ENCODE measurements around the gene TNKS1BP1.

TNKS1BP1 gene

DNA sequence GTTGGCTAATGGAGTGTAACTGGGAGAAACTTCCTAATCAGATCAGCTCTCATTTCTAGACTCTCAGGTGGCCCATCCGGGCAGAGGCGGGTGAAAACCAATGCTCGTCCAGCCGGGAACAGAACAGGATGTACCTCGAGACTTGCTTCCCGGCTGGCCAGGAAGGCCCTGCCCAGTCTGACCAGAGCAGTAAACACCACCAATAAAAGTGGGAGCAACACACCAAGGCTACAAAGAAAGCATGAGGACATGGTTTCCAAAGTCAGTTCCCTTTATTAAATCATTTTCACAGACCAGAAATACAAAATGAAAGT lies 940 bp upstream of the TNKS1BP1 start:
- no peak for DNase-seq

DNA sequence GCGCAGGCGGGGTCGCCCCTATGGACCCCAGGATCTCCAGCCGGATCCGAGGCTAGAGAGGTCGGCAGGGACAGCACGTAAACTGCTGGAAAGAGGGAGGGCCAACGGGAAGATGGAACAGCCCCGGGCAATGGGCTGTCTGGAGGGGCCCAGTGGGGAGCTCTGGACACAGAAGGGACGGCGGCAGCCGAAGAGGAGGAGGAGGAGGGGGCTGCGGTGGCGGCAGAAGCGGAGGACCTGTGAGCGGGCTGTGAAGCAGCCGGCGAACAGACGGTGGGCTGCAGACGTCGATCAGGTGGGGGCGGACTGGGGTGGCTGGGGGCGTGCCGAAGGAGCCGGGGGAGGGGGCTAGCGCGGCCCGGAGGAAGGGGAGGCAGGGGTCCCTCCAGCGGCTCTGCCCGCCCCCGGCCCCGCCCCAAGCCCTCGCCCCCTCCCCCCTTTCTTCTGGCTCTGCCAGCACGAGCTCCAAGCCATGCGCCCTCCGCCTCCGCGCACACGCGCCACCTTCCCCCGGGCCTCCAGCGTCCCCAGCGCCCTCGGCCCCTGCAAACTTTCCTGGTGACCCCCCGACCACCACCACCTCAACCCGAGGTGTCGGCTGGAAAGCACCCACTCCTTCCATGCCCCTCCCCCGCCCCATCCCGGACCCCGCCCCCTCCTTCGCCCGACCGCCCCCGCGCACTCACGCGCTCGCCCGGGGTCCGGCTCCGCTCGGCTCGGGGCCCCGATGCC lies 432 bp downstream of the TNKS1BP1 start:
- DNase-seq, result peak; percentile 51

GRCh38 chr11:57323855-57324153 lies 948 bp downstream of the TNKS1BP1 start:
- DNase-seq, result no peak

DNA sequence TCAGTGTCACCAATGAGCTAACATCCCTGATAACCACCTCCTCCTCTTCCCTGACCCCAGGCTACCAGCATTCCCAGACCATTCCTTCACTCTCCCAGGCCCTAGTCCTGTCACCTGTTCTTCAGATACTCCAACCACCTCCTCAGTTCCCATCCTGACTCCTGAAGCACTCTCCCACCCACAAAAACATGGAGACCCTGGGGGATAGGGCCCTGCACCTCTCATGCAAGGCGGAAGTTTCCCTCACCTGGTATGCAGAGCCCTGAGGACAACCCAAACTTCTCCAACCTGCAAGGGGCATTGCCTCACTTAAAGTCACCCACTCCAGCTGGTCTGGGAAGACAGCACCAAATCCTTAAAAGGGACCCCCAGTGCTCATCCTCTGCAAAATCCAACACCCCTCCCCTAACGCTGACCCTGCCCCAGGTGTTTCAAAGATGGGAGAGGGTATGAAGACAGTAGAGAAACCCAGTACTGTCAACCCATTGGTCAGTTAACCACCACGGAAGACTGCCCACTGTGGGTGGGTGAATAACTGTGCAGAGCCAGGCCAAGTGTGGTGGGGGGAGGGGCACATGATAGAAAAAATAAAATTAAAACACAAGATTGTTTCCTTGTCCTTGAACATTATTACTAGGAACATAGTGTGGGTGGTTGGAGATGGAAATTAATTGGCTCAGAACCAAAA lies 1.4 kb downstream of the TNKS1BP1 start:
- DNase-seq, result no peak

- DNase-seq, result no peak
Observed at GRCh38 chr11:57322256-57323166, 2.2 kb downstream of the TNKS1BP1 start.

DNA sequence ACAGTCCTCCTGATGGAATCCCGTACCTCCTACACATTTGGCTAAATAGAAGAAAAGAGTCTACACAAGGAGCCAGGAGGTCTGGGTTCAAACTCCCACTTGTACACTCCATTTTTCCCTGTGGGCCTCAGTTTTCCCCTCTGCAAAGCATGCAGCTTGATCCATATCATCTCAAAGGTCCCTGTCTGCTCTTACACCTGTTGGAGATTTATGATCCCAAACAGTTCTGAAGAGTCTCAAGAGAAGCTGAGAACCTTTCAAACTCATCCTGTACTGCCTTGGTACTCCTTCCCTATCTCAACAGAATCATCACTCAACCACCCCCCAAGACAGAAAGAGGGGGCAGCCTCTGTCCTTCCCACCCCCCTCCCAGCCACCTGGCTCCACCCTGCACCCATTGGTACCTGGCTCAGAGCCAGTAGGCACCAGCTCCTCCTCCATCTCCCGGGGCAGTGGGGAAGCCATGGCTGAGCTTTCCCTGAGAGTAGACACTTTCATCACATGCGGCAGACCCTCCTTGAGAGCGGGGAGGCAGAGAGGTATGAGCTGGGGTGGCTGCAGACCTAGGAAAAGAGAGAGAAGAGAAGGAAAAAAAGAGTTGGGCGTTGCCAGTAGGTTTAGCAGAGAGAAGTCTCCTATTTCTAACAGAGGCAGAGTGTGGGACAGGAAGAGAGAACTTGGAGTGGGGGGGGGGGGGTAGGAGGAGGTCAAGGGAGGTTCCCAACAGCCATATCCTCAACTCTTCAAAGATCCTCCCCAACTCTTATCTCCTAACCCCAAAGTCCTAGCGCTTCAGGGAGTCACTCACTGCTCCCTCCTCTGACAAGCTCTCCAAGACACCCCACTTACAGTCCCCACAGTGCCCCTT lies 3.1 kb downstream of the TNKS1BP1 start:
- peak; percentile 6 for DNase-seq

DNA sequence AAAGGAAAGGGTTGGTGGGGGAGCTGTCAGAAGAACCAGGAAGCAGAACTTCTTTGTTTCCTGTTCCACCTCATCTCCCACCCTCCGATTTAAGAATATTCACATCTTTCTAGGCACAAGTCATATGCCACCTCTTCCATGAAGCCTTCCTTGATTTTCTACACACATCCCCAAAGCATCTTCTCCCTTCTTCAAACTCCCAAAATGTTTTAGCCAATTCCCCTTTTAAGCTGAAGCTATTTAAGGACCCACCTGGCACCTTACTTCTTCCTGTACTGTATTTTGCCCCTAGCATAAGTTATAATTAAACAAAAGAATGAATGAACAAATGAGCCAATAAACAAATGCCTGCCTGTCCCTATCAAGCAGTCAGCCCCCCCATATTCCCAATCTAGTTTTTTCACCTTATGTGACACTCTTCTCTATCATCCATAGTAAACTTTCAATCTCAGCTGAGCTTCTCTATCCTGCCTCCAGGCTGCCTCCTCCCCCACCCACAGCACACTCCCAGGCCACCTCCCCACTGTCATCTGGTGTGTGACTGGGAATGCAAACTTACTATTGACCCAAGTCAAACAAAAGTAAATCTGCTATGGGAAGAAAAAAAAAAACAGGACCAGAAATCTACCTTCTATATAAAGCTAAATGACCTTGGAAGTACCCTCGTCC lies 3.9 kb downstream of the TNKS1BP1 start:
- DNase-seq, result no peak

GRCh38 chr11:57320067-57320718 lies 4.6 kb downstream of the TNKS1BP1 start:
- no peak for DNase-seq

DNA sequence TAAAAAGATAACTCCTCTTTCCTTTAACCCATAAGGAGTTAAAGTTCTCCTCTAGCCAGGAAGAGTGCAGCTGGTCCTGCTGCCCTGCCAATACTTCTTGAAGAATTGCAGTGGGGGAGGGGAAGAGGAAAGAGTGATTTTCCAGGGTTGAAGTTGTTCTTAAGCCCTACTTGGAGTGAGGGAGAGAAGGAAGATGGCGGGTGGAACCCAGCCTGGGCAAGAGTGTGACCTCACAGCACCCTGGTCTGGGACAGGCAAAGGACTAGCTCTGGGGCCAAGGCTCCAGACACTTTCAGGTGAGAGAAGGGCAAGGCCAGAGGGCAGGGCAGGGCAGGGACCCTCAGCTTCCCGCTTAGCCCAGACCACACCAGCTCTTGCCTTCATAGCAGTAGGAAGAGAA lies 6.6 kb downstream of the TNKS1BP1 start:
- no peak for DNase-seq

DNA sequence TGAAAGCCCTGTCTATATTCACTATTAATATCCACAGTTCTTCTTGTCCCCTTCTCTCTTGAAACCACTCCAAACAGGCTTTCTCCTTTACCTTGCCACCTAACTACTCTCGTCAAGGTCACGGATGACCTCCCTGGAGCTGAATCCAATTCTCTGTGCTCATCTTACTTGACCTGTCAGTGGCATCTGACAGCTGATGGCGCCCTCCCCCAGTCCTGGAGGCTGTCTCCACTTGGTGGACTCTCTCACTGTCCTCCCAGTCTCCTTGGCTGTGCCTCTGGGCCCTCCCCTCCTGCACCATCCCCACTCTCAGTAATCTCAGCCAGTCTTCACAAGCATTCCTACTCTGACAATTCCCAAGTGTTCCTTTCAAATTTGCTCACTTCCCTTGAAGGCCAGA lies 8.7 kb downstream of the TNKS1BP1 start:
- DNase-seq, result no peak

GRCh38 chr11:57315491-57315890 lies 9.3 kb downstream of the TNKS1BP1 start:
- DNase-seq, result no peak

- DNase-seq, result no peak
Observed at GRCh38 chr11:57314221-57314973, 10.4 kb downstream of the TNKS1BP1 start.

DNA sequence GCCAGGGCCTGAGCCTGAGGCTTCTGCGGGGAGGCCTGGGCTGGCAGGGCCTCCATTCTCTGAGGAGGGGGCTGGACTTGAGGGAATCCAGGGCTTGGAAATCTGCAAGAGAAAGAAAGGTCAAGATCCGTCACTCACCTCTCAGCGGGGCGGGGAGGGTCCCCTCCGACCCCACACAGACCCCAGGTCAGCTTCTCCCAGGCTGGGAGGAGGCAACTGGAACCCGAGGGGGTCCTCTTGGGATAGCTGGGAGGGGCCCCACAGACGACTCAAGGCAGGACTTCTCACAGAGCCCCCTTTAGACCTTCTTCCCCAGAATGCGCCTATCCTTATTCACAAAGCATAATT lies 11.0 kb downstream of the TNKS1BP1 start:
- DNase-seq, result no peak

- no peak for DNase-seq
Observed at GRCh38 chr11:57313071-57313787, 11.5 kb downstream of the TNKS1BP1 start.

GRCh38 chr11:57312511-57313021 lies 12.2 kb downstream of the TNKS1BP1 start:
- DNase-seq, result no peak

- DNase-seq, result peak; percentile 56
Observed at GRCh38 chr11:57311109-57311936, 13.4 kb downstream of the TNKS1BP1 start.

DNA sequence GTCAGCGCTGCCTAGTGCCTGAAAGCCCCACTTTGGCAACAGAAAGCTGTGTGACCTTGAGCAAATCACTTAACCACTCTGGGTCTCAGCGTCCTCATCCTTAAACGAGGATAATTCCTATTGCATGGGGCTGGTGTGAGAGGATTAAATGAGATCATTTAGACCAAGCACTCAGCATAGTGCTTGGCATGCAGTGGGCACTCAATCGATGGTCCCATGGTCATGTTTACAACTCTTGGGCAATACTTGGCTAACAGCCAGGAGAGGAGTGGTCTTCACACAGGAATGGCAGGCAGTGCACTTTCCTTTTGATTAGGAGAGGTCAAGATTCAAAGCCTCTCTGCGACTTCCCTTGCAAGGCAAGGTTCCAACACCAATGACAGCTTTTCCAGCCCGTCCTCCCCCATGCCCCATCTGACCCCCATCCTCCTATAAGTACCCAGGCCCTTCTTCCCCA lies 14.1 kb downstream of the TNKS1BP1 start:
- DNase-seq, result peak; percentile 39

- DNase-seq, result no peak
Observed at GRCh38 chr11:57310091-57310490, 14.7 kb downstream of the TNKS1BP1 start.
